Measurements from ENCODE around the gene TXNRD1. TPM values are rescaled to one million over a fixed set of nuclear protein-coding genes. Genes with fewer than 3 reads are reported as not detected.

Gene TXNRD1
- total RNA-seq, 4 donors from 2014 or later = 94.1 to 240 (median 128) TPM

- no peak overlapping the region for H3K4me3 ChIP-seq
- H3K36me3 ChIP-seq = no peaks in the 10 kb centered on the region
- TF ChIP-seq, protein P1, sequence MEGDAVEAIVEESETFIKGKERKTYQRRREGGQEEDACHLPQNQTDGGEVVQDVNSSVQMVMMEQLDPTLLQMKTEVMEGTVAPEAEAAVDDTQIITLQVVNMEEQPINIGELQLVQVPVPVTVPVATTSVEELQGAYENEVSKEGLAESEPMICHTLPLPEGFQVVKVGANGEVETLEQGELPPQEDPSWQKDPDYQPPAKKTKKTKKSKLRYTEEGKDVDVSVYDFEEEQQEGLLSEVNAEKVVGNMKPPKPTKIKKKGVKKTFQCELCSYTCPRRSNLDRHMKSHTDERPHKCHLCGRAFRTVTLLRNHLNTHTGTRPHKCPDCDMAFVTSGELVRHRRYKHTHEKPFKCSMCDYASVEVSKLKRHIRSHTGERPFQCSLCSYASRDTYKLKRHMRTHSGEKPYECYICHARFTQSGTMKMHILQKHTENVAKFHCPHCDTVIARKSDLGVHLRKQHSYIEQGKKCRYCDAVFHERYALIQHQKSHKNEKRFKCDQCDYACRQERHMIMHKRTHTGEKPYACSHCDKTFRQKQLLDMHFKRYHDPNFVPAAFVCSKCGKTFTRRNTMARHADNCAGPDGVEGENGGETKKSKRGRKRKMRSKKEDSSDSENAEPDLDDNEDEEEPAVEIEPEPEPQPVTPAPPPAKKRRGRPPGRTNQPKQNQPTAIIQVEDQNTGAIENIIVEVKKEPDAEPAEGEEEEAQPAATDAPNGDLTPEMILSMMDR (IDR thresholded peaks at IDR 0.05) = no peak
- no peak for TF ChIP-seq POLR2A (IDR thresholded peaks at IDR 0.05)
- no peaks in the 10 kb centered on the region for H3K27me3 ChIP-seq
- no peak for DNase-seq
- H3K27ac ChIP-seq = no peak overlapping the region
- H3K4me1 ChIP-seq = peaks cover 0 to 6% (median 3%) of the 10 kb centered on the region in 4 donors
- H3K9me3 ChIP-seq = no peaks in the 10 kb centered on the region
Measured at GRCh38 chr12:104279164-104279563, 63.6 kb downstream of the TXNRD1 start.

- no peak overlapping the region for H3K4me3 ChIP-seq
- TF ChIP-seq, protein P1 (IDR thresholded peaks at IDR 0.05) = no peak
- no peak for TF ChIP-seq POLR2A (IDR thresholded peaks at IDR 0.05)
- no peak for DNase-seq
- no peak overlapping the region for H3K27ac ChIP-seq
- no peaks in the 10 kb centered on the region for H3K9me3 ChIP-seq
- no peaks in the 10 kb centered on the region for H3K27me3 ChIP-seq
- H3K4me1 ChIP-seq = peaks cover 0 to 6% (median 3%) of the 10 kb centered on the region in 4 donors
- H3K36me3 ChIP-seq = no peaks in the 10 kb centered on the region
Measured at GRCh38 chr12:104280111-104280510, 64.5 kb downstream of the TXNRD1 start.

- H3K27ac ChIP-seq = no peak overlapping the region
- no peaks in the 10 kb centered on the region for H3K36me3 ChIP-seq
- peaks cover 0 to 11% (median 2%) of the 10 kb centered on the region in 4 donors for H3K4me1 ChIP-seq
Measured at GRCh38 chr12:104280717-104281458, 65.3 kb downstream of the TXNRD1 start.

DNA sequence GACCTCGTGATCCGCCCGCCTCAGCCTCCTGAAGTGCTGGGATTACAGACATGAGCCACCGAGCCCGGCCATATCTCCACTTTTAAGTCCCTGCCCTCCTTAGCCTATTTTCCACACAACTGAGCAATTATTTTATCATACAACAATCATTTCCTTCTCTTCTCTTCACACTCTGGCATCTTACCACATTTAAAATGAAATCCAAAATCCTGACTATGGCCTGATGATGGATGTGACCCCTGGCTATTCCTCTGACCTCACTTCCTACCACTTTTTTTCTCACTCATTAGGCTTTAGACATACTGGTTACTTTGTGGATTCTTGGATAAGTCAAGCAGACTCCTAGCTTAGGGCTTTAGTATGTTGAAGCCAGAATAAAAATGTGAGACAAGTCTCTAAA lies 66.1 kb downstream of the TXNRD1 start:
- no peaks in the 10 kb centered on the region for H3K9me3 ChIP-seq
- TF ChIP-seq, protein P1 (IDR thresholded peaks at IDR 0.05) = no peak
- no peak for TF ChIP-seq POLR2A (IDR thresholded peaks at IDR 0.05)

More at GRCh38 chr12:104280717-104281458, 65.3 kb downstream of the TXNRD1 start:
- Histone ChIP-seq H3K27me3 (no peaks in the 10 kb centered on the region), H3K4me3 (no peak overlapping the region), H3K9me3 (no peaks in the 10 kb centered on the region)
- TF ChIP-seq, protein P1 (IDR thresholded peaks at IDR 0.05) = no peak
- no peak for TF ChIP-seq POLR2A (IDR thresholded peaks at IDR 0.05)
- no peak for DNase-seq

DNA sequence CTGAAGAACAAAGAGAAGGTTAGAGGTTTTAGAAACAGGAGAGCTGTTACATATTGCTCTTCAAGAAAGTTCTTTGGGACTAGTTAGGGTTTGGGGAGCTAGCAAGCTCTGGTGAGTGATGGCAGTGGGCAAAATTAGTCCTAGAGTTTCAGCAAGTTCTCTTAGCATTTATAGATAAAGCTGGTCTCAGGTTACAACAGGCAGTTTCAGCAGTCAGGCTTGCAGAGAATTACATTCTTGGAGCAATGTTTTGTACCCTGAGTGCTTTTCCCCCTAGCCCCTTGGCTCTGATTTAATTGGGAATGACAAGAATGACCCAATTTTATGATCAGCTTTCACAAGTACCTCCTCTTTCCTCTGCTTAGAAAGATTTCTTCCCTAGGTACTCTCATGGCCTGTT lies 66.5 kb downstream of the TXNRD1 start:
- H3K4me1 ChIP-seq = peaks cover 0 to 13% (median 3%) of the 10 kb centered on the region in 4 donors
- no peak for DNase-seq
- H3K27ac ChIP-seq = no peak overlapping the region

More for the DNA sequence above, 66.1 kb downstream of the TXNRD1 start:
- Histone ChIP-seq H3K4me3 (no peak overlapping the region), H3K4me1 (peaks cover 0 to 17% (median 3%) of the 10 kb centered on the region in 4 donors), H3K27me3 (no peaks in the 10 kb centered on the region), H3K36me3 (no peaks in the 10 kb centered on the region), H3K27ac (no peak overlapping the region)
- no peak for DNase-seq

More for the DNA sequence above, 66.5 kb downstream of the TXNRD1 start:
- H3K9me3 ChIP-seq = no peaks in the 10 kb centered on the region
- TF ChIP-seq, protein P1 (IDR thresholded peaks at IDR 0.05) = no peak
- TF ChIP-seq POLR2A (IDR thresholded peaks at IDR 0.05) = no peak
- H3K36me3 ChIP-seq = no peaks in the 10 kb centered on the region
- no peak overlapping the region for H3K4me3 ChIP-seq
- H3K27me3 ChIP-seq = no peaks in the 10 kb centered on the region

All from Peyer's patch (tissue), 4 donors.